Testis (tissue), 3 donors: ENCODE data around the gene SLC27A3. TPM values are rescaled to one million over a fixed set of nuclear protein-coding genes. Genes with fewer than 3 reads are reported as not detected.

Source experiments
- DNase-seq: peaks from one replicate; pipeline ENCODE4 v3.0.0-alpha.2; 2019
- H3K27ac ChIP-seq, 2 donors: fragments of 200-600 bp; sonication (generic); one replicate each; pipeline ENCODE4 v1.5.1; 2019
- H3K27me3 ChIP-seq: fragments of 200-600 bp; sonication (generic); one replicate; pipeline ENCODE4 v1.5.1; 2019
- H3K36me3 ChIP-seq: fragments of 200-600 bp; sonication (generic); one replicate; pipeline ENCODE4 v1.5.1; 2017; ENCODE audit warnings: low read depth; ENCODE audit errors: missing control alignments
- H3K4me1 ChIP-seq: fragments of 200-600 bp; sonication (generic); one replicate; pipeline ENCODE4 v1.5.1; 2019
- H3K4me3 ChIP-seq, 2 donors: fragments of 200-600 bp; sonication (generic); one replicate each; pipeline ENCODE4 v1.5.1; 2017 to 2019
- H3K9me3 ChIP-seq: fragments of 200-600 bp; sonication (generic); one replicate; pipeline ENCODE4 v1.5.1; 2017
- CTCF ChIP-seq, 3 experiments: fragments of 450-650 bp in 2 of 3; fragments of 200-600 bp in 1 of 3; sonication (generic) in 1 of 3; IDR thresholded peaks; one replicate each; pipeline ENCODE4 v1.5.1; 2016 to 2019; ENCODE audit warnings: antibody characterized with exemption in 3 of 3, mild to moderate bottlenecking in 2 of 3, moderate library complexity in 1 of 3
- POLR2A ChIP-seq: fragments of 450-650 bp; IDR thresholded peaks from one replicate; pipeline ENCODE4 v1.6.1; 2017; ENCODE audit warnings: antibody characterized with exemption, mild to moderate bottlenecking, moderate library complexity
- WGBS, 2 donors: methylation state at CpG; one replicate each; pipeline ENCODE4 v1.1.5; 2018; 5-methylcytosine and 5-hydroxymethylcytosine counted together
- intact Hi-C: fragments of 100-400 bp; cut with DNase I; formaldehyde crosslinking; loops from one replicate; pipeline ENCODE4 v1.15.1; 2023; ENCODE audit warnings: low total_unique reads
- polyA plus RNA-seq: library from polyadenylated mRNA; stranded (reverse); fragments of 350-450 nt; fragmentation: Illumina TruSeq; extraction: RNeasy Lipid Tissue Mini Kit (QIAGEN cat#74804); gene quantifications from one replicate; pipeline ENCODE4 v1.2.3, GENCODE V29; 2014; ENCODE audit warnings: low read depth, low replicate concordance; ENCODE audit not compliant: insufficient read depth
- total RNA-seq, 2 donors: library from RNA; depleted of rRNA; stranded (reverse); fragments of >200 nt; gene quantifications; one replicate each; pipeline ENCODE4 v1.2.3, GENCODE V29; 2016

SLC27A3 gene
- total and polyA plus RNA-seq, 3 donors from 2014 or later = 38.5 to 83.3 (median 54.9) TPM

GRCh38 chr1:153749408-153750005 is 25.7 kb upstream of the SLC27A3 start:
- H3K9me3 ChIP-seq = no peaks in the 10 kb centered on the region
- intact Hi-C loops = loop anchor here (5.0 kb wide), 1 partner anchor 67 kb away; no protein-coding TSS in a partner anchor
- DNase-seq = peak; percentile 90
- peaks cover 33% of the 10 kb centered on the region for H3K4me1 ChIP-seq
- 40 to 52% methylated on average over 6 of the region's 6 CpGs for WGBS, 2 donors
- no peak overlapping the region for H3K4me3 ChIP-seq
- H3K36me3 ChIP-seq = no peaks in the 10 kb centered on the region
- H3K27ac ChIP-seq = peak overlapping the region; percentile 28 to 89
- TF ChIP-seq POLR2A (no peak), CTCF (IDR thresholded peaks at IDR 0.05) (peak; percentile 71 to 84 (median 79))
- no peaks in the 10 kb centered on the region for H3K27me3 ChIP-seq

GRCh38 chr1:153750026-153750995 is 24.9 kb upstream of the SLC27A3 start:
- Histone ChIP-seq H3K27me3 (no peaks in the 10 kb centered on the region), H3K9me3 (no peaks in the 10 kb centered on the region), H3K36me3 (no peaks in the 10 kb centered on the region), H3K4me3 (no peak overlapping the region), H3K27ac (peak overlapping the region; percentile 28 to 89), H3K4me1 (peaks cover 33% of the 10 kb centered on the region)
- 39 to 40% methylated on average over 6 of the region's 6 CpGs for WGBS, 2 donors
- TF ChIP-seq CTCF (IDR thresholded peaks at IDR 0.05) = peak in 1 of 3 experiments; percentile 34
- no peak for TF ChIP-seq POLR2A
- peak; percentile 40 for DNase-seq
- intact Hi-C loops = no loop called here

GRCh38 chr1:153752072-153752471 is 23.1 kb upstream of the SLC27A3 start:
- Histone ChIP-seq H3K27ac (peak overlapping the region; percentile 22 to 89), H3K4me3 (no peak overlapping the region), H3K4me1 (peaks cover 33% of the 10 kb centered on the region), H3K36me3 (no peaks in the 10 kb centered on the region), H3K27me3 (no peaks in the 10 kb centered on the region), H3K9me3 (no peaks in the 10 kb centered on the region)
- intact Hi-C loops = no loop called here
- 46 to 48% methylated on average over 2 of the region's 2 CpGs for WGBS, 2 donors
- TF ChIP-seq POLR2A = no peak
- no peak for TF ChIP-seq CTCF (IDR thresholded peaks at IDR 0.05)
- no peak for DNase-seq

- Histone ChIP-seq H3K27me3 (no peaks in the 10 kb centered on the region), H3K4me3 (no peak overlapping the region), H3K27ac (peak overlapping the region; percentile 22 to 89), H3K9me3 (no peaks in the 10 kb centered on the region), H3K36me3 (no peaks in the 10 kb centered on the region), H3K4me1 (peaks cover 33% of the 10 kb centered on the region)
- peak; percentile 85 for DNase-seq
- WGBS, 2 donors = 34 to 45% methylated on average over 7 to 8 of the region's 8 CpGs
- TF ChIP-seq POLR2A (no peak), CTCF (IDR thresholded peaks at IDR 0.05) (no peak)
- intact Hi-C loops = no loop called here
Observed at GRCh38 chr1:153752571-153753195, 22.5 kb upstream of the SLC27A3 start.
